Pancreas (tissue), 10 donors: ENCODE results near the gene DIP2A. TPM values are rescaled to one million over a fixed set of nuclear protein-coding genes. Genes with fewer than 3 reads are reported as not detected.

Experiments used
- ATAC-seq, 4 donors: fragments of 200-7000 bp; cut with Tn5 transposase; one replicate each; pipeline versions ENCODE4 v1.8.0 to v1.9.1; 2020; ENCODE audit warnings: mild to moderate bottlenecking in 4 of 4, moderate library complexity in 4 of 4
- DNase-seq, 6 donors: peaks; one replicate each; pipeline ENCODE4 v3.0.0-alpha.2; 2020
- FAIRE-seq: peaks from 2 replicates; lab custom pipeline; 2012; peaks lifted over from hg19 to GRCh38; lab: Jason Lieb, UNC
- H3K27ac ChIP-seq, 4 donors: fragments of 200-600 bp; sonication (generic); 1 replicate in 3 of 4; 2 replicates in 1 of 4; pipeline versions ENCODE4 v1.5.0 to v1.8.0; 2020
- H3K27me3 ChIP-seq, 4 donors: fragments of 200-600 bp; one replicate each; pipeline ENCODE4 v1.8.0; 2021
- H3K36me3 ChIP-seq, 3 donors: fragments of 200-600 bp; sonication (generic) in 1 of 3; one replicate each; pipeline versions ENCODE4 v1.5.0 to v1.8.0; 2020 to 2021
- H3K4me1 ChIP-seq, 3 donors: fragments of 200-600 bp; one replicate each; pipeline ENCODE4 v1.8.0; 2021
- H3K4me3 ChIP-seq, 4 donors: fragments of 200-600 bp; sonication (generic) in 2 of 4; one replicate each; pipeline versions ENCODE4 v1.5.0 to v1.8.0; 2020 to 2021
- H3K9me3 ChIP-seq, 4 donors: fragments of 200-600 bp; one replicate each; pipeline ENCODE4 v1.8.0; 2021
- CTCF ChIP-seq, 4 donors: fragments of 200-600 bp; sonication (generic) in 3 of 4; IDR thresholded peaks; one replicate each; pipeline versions ENCODE4 v1.5.0 to v1.8.0; 2021; ENCODE audit warnings: antibody characterized with exemption in 4 of 4
- WGBS, 2 donors: extraction: QIAGEN DNeasy Blood & Tissue Kit; methylation state at CpG; one replicate each; pipeline ENCODE4 v1.1.7; 2013; 5-methylcytosine and 5-hydroxymethylcytosine counted together
- intact Hi-C, 3 donors: fragments of 100-400 bp; cut with DNase I; formaldehyde crosslinking; loops; one replicate each; pipeline versions ENCODE4 v1.11.1 to v1.14.2; 2022
- polyA plus RNA-seq, 2 donors: library from polyadenylated mRNA; stranded (reverse); fragments of 200-250 nt; gene quantifications; one replicate each; pipeline ENCODE4 v1.2.3, GENCODE V29; 2013
- total RNA-seq, 6 donors: library from RNA; stranded (reverse); fragmentation: NEBNext Ultra II Directional in 4 of 6; extraction: Animal tissue kit (Norgen Biotek cat#: 25700) in 4 of 6; gene quantifications; one replicate each; pipeline versions ENCODE4 v1.2.1 to v1.2.4, GENCODE V29; 2021 to 2023
- donor health status: healthy with polysubstance abuse.
- donor health status: DM: no; HTN: no; CAD: no; lungs with moderate emphysema.
- donor health status: DM: no; HTN: no; CAD: no.
- donor health status: control.
- donor health status: control.
- donor health status: Bipolar disorder and iron deficiency.
- donor health status: DM: yes; HTN: yes; CAD: no.
- donor health status: DM: no; HTN: no; CAD: no.
- donor health status: DM: no; HTN: no; CAD: no.
- donor health status: DM: yes; HTN: yes; CAD: no.

The DIP2A gene
- total and polyA plus RNA-seq, 8 donors = 12.1 to 28.7 (median 18.4) TPM

- WGBS, 2 donors = 90 to 94% methylated on average over 8 of the region's 8 CpGs
- FAIRE-seq (no peak), ATAC-seq (no peak), DNase-seq (no peak)
- Histone ChIP-seq H3K36me3 (peaks cover 0 to 35% (median 10%) of the 10 kb centered on the region in 3 donors), H3K27me3 (no peaks in the 10 kb centered on the region), H3K4me1 (no peaks in the 10 kb centered on the region), H3K27ac (no peak overlapping the region), H3K9me3 (no peaks in the 10 kb centered on the region), H3K4me3 (no peak overlapping the region)
- TF ChIP-seq CTCF (IDR thresholded peaks at IDR 0.05) = no peak
- intact Hi-C loops = no loop called here
Measured at GRCh38 chr21:46542588-46543124, 84.0 kb downstream of the DIP2A start.

- FAIRE-seq (no peak), ATAC-seq (no peak), DNase-seq (no peak)
- intact Hi-C loops = no loop called here
- 90 to 96% methylated on average over 19 of the region's 19 CpGs for WGBS, 2 donors
- TF ChIP-seq CTCF (IDR thresholded peaks at IDR 0.05) = no peak
- Histone ChIP-seq H3K4me1 (no peaks in the 10 kb centered on the region), H3K4me3 (no peak overlapping the region), H3K9me3 (no peaks in the 10 kb centered on the region), H3K36me3 (peaks cover 0 to 33% (median 10%) of the 10 kb centered on the region in 3 donors), H3K27ac (no peak overlapping the region), H3K27me3 (no peaks in the 10 kb centered on the region)
Measured at GRCh38 chr21:46543306-46543705, 84.6 kb downstream of the DIP2A start.

GRCh38 chr21:46544003-46544402 lies 85.3 kb downstream of the DIP2A start:
- TF ChIP-seq CTCF (IDR thresholded peaks at IDR 0.05) = no peak
- no peak overlapping the region for H3K4me3 ChIP-seq
- DNase-seq = no peak
- FAIRE-seq = no peak
- H3K36me3 ChIP-seq = peaks cover 0 to 33% (median 7%) of the 10 kb centered on the region in 3 donors
- ATAC-seq = no peak
- H3K9me3 ChIP-seq = no peaks in the 10 kb centered on the region
- intact Hi-C loops = no loop called here
- WGBS, 2 donors = 87 to 93% methylated on average over 8 of the region's 8 CpGs
- H3K4me1 ChIP-seq = no peaks in the 10 kb centered on the region
- no peaks in the 10 kb centered on the region for H3K27me3 ChIP-seq
- no peak overlapping the region for H3K27ac ChIP-seq

- intact Hi-C loops = no loop called here
- ATAC-seq = no peak
- Histone ChIP-seq H3K9me3 (no peaks in the 10 kb centered on the region), H3K4me1 (no peaks in the 10 kb centered on the region), H3K4me3 (no peak overlapping the region), H3K27ac (no peak overlapping the region), H3K36me3 (peaks cover 0 to 33% (median 7%) of the 10 kb centered on the region in 3 donors), H3K27me3 (no peaks in the 10 kb centered on the region)
- no peak for FAIRE-seq
- DNase-seq = no peak
- 85 to 92% methylated on average over 5 of the region's 5 CpGs for WGBS, 2 donors
- TF ChIP-seq CTCF (IDR thresholded peaks at IDR 0.05) = no peak
Measured at GRCh38 chr21:46544824-46545223, 86.1 kb downstream of the DIP2A start.

- no peak overlapping the region for H3K4me3 ChIP-seq
- WGBS, 2 donors = 92 to 95% methylated on average over 5 of the region's 5 CpGs
- DNase-seq (no peak), ATAC-seq (no peak), FAIRE-seq (no peak)
- no peaks in the 10 kb centered on the region for H3K4me1 ChIP-seq
- TF ChIP-seq CTCF (IDR thresholded peaks at IDR 0.05) = no peak
- H3K9me3 ChIP-seq = no peaks in the 10 kb centered on the region
- H3K27me3 ChIP-seq = no peaks in the 10 kb centered on the region
- peaks cover 0 to 37% (median 7%) of the 10 kb centered on the region in 3 donors for H3K36me3 ChIP-seq
- intact Hi-C loops = no loop called here
- H3K27ac ChIP-seq = no peak overlapping the region
Measured at GRCh38 chr21:46545363-46545762, 86.7 kb downstream of the DIP2A start.
